ENCODE data around the gene KIF21B.

KIF21B gene

GRCh38 chr1:201017828-201018163 lies 5.7 kb downstream of the KIF21B start:
- no peak for DNase-seq

DNA sequence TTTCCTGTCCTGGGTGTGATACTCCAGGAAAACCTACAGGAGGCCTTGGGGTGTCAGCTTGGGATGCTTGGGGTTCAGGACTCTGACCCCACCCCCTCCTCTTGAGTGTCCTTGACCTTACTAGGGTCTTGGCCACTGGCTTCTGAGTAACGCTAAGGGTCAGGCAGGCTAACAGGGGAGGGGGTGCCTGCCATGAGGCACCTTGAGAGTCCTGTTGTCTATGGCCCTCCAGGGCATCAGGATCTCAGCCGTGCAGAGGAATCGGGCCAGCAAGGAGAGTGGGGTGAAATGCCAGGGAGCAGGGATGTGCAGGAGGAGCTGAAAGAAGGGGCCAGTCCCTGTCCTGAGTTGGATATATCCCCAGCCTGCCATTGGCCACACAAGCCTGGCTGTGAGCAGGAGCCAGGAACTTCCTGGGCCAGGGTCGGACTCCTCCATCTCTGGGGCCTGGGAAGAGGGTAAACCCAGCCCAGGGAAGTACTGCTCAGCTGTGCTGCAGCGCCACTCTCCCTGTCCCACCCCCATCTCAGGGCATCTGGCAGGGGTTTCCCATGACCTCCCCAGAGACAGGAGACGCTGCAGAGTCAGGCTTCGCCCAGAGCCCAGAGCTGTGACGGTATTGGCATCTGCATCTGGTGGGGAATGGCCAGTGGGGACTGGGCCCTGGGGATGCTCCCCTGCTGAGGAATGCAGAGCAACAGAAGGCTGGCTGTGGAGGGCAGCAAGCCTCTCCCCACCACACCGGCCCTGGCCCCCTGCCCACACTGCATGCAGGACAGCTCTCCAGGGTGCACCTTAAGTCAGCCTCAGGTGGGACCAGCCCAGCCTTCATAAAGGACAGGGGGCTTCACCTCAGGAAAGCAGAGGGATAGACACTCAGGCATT lies 6.3 kb downstream of the KIF21B start:
- DNase-seq, result no peak

DNA sequence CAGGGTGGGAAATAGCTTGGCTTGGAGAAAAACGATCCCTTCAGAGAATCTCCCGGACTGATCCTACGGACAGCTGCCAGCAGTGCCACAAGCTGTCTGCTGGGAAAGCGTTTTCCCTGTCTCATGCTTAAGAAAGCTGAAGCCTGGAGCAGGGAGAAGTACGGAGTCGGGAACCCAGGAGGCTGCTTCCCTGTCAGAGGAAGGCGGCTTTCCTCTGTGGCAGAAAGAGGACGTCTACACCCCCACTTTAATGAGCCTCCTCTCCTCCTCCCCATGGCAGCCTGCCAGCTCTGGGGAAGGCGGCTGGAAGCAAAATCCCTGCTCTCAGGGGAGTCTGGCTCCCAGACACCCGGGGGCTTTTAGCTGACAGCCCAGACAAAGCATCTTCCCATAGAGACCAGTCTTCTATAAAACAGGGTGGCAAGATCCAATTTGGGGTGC lies 7.3 kb downstream of the KIF21B start:
- peak; percentile 85 for DNase-seq

DNA sequence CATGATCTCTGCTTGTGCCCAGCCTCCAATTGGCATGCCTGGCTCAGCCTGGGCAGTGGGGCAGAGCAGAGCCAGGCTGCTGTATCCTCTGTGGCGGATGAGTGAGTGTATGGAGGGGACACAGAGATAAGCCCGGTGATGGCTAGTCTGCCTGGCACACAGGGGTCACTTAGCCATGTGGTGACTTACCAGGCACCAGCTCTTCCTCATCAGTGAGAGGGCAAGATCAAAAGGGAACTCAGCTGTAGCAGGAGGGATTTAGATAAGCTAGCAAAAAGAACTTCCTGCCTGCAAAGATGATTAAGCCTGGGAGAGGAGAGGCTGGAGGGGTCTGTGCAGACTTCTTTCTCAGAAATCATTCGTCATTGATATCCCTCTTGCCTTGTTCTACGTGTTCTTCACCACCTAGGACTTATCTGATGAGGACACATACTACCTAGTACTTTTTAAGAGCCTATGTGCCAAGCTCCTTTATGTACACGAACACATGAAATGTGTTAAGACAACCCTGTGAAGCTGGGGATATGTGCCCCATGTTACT lies 7.9 kb downstream of the KIF21B start:
- no peak for DNase-seq

- DNase-seq, result no peak
These were observed 8.7 kb downstream of the KIF21B start for GRCh38 chr1:201014816-201015200.

- no peak for DNase-seq
These were observed 9.3 kb downstream of the KIF21B start for GRCh38 chr1:201013991-201014815.

DNA sequence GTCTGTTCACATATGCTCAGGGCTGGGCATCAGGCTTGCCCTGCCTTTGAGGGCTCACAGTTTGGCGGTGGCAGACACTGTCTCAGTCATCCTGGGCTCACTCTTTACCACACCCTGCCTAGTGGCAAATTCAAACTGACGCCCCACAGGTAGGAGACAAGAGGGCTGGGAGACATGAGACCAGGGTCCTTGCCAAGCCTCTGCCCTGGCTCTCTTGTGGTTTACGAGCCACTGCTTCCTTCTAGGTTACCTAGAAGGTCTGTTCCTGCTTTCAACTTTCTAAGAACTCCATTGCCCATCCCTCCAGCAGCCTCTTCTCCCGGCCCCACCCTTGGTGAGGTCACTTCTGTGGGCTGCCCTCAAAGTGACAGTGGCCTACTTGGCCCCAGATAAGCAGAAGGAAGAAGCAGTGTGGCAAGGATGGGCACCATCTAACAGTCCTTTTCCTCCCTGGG lies 10.5 kb downstream of the KIF21B start:
- DNase-seq, result no peak

GRCh38 chr1:201011616-201012015 lies 11.9 kb downstream of the KIF21B start:
- peak; percentile 87 for DNase-seq

- no peak for DNase-seq
These were observed 13.4 kb downstream of the KIF21B start for GRCh38 chr1:201009962-201010645.

DNA sequence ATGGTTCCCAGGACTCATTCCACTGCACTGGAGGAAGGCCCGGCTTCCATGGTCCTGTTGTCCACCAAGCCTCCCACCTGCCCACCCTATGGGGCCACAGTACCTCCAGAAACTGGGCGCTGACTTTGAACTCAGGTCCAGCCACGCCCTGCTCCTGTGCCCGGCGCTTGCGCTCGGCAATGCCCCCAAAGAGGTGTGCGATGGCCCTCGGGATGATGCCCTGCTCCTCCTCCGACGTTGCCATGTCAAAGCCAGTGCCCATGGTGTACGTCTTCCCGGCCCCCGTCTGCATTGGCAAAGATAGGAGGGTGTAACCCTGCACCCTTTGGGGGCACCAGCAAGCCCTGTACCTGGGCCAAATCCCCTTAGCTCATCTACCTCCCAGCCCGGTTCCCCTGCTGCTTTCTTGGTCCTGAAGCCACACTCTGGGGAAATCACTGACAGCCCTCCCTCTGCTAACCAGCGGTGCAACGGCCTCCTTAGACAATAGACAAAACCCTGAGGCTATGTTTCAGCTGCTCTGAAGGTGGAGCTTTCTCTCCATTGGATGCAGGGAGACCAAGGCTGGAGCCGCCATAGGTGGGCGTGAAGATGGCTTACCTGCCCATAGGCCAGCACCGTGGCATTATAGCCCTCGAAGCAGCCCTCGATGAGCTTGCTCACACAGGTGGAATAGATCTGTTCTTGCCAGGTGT lies 14.7 kb downstream of the KIF21B start:
- no peak for DNase-seq

GRCh38 chr1:201007481-201007880 lies 16.0 kb downstream of the KIF21B start:
- no peak for DNase-seq

GRCh38 chr1:201006450-201006849 lies 17.1 kb downstream of the KIF21B start:
- DNase-seq, result no peak

DNA sequence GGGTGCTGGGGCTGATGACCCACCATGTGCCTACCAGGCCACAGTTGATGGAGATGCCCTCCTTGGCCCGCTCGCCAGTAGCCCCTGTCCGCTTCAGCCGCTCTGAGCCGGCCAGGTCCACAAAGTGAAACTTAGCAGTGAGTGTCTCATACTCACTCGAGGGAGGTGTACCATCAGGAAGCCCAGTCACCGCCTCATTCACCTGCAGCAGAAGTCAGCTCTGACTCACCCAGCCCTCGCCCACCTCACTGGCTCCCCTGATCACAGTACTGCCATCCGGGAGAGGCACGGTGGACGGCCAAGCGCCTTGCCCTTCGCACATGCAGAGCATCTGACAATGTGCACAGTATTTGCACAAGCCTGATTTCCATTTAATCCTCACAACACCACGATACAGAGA lies 18.8 kb downstream of the KIF21B start:
- no peak for DNase-seq

DNA sequence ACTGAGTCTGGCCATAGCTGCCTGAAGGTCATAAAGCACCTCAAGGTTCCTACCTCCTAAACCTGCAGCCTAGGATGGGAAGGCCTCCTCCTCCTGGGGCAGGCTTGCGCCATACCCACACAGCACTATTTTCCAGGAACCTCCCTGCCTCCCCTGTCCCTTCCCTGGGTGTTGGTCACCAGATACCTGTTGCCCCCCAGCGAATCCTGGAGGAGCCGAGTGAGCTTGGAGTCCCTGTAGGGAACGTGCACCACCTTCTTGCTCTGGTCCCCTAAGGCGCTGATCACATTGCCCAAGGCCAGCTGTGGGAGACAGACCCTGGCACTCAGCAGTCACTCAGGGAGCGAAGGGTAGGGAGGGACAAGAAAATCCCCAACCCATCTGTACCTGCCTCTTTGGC lies 19.4 kb downstream of the KIF21B start:
- DNase-seq, result no peak

DNA sequence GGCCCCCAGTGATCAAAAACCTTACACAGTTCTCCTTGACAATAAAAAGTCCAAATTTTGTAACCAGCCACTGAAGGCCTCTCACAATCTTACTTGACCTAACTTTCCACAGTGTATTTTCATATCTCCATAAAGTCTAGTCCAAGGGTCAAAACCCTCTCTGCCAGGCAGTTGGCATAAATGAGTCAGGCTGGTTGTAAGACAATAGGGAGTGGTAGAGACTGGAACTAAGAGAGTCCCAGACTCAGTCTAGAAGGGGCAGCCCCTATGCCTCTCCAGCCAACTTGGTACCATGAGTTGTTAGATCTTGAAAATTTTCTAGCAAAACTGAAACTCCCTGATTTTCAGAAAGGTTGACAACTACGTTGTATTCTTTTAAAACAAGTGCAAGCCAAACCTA lies 21.0 kb downstream of the KIF21B start:
- DNase-seq, result no peak

- no peak for DNase-seq
These were observed 21.6 kb downstream of the KIF21B start for GRCh38 chr1:201001962-201002361.

GRCh38 chr1:201000391-201000790 lies 23.1 kb downstream of the KIF21B start:
- DNase-seq, result no peak

GRCh38 chr1:200999667-201000066 lies 23.8 kb downstream of the KIF21B start:
- no peak for DNase-seq

DNA sequence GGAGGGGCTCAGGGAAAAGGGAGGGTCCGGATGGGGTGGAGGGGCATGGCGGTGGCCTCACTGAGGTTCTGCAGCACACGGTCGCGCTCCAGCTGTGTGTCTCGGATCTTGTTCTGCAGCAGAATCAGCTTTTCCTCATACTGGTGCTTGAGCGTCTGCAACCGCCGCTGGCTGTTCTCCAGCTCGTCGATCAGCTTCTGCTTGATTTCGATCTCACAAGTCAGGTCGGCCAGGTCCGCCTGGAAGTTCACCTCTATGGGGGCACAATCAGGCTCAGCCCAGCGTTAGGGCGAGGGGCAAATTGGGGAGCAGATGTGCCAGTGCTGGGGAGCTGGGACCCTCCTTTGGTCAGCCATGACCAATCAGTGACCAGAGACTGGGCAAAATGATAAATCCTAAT lies 25.2 kb downstream of the KIF21B start:
- DNase-seq, result no peak

- DNase-seq, result peak; percentile 79
These were observed 31.0 kb downstream of the KIF21B start for GRCh38 chr1:200992382-200993048.

DNA sequence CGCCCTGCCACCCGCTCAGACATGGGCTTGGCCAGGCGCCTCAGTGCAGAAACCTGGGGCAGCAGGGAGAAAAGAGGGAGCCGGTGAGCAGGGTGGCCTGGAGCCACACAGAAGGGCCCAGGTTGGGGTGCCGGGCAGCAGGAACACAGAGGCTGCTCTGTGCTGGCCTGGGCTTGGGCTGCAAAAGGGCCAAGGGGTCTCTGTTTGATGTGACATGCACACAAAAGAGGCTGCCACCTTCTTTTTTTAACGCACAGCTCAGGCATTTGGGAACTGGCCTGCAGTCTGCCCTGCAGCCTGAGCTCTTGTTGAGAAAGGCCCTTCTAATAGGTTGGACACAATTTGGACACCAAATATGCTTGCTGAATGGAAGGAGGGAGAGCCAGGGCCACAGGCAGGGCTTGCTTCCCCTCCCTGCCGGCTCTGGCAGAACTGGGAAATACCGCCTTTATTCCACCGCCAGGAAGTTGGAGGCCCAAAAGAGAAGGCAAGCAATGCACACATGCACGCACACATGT lies 32.4 kb downstream of the KIF21B start:
- DNase-seq, result no peak

DNA sequence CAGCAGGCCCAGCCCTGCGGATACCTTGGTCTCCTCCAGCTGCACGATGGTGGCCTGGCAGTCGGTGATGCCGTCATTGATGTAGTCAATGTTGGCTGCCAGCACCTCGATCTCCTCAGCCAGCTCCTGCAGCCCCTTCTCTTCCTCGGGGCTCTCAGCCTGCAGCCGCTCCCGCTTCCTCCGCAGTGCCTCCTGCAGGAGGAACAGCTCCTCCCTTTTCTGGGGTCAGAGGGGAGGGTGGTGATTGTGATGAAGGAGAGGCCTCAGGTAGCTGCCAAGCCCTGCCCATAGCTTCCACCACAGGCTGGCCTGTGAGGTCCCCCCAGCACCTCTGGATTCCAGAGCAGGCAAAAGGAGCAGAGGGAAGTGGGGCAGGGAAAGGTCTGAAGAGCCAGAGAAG lies 33.4 kb downstream of the KIF21B start:
- DNase-seq, result no peak
